SJSA1 (cell line): Measurements from ENCODE around the gene NRCAM. TPM values are rescaled to one million over a fixed set of nuclear protein-coding genes. Genes with fewer than 3 reads are reported as not detected.

Source experiments
- DNase-seq, 2 experiments: peaks; one replicate each; pipeline ENCODE4 v3.0.0-alpha.2; 2015 to 2020; ENCODE audit warnings: low spot score in 2 of 2, low read depth in 1 of 2
- H3K27ac ChIP-seq: fragments of 250-450 bp; sonication (Bioruptor Pico); 2 replicates; pipeline ENCODE4 v1.5.1; 2020; ENCODE audit warnings: mild to moderate bottlenecking, moderate library complexity
- H3K27me3 ChIP-seq: fragments of 250-450 bp; sonication (Bioruptor Pico); replicated peaks from 2 replicates; pipeline ENCODE4 v1.5.1; 2020; ENCODE audit warnings: mild to moderate bottlenecking, moderate library complexity
- H3K36me3 ChIP-seq: fragments of 250-450 bp; sonication (Bioruptor Pico); 2 replicates; pipeline ENCODE4 v1.5.1; 2020; ENCODE audit warnings: mild to moderate bottlenecking
- H3K4me1 ChIP-seq: fragments of 250-450 bp; sonication (Bioruptor Pico); replicated peaks from 2 replicates; pipeline ENCODE4 v1.6.1; 2021; ENCODE audit warnings: mild to moderate bottlenecking
- H3K4me3 ChIP-seq: fragments of 250-450 bp; sonication (Bioruptor Pico); 2 replicates; pipeline ENCODE4 v1.5.1; 2020; ENCODE audit warnings: mild to moderate bottlenecking
- H3K9me3 ChIP-seq: fragments of 250-450 bp; sonication (Bioruptor Pico); replicated peaks from 2 replicates; pipeline ENCODE4 v1.5.1; 2020; ENCODE audit warnings: mild to moderate bottlenecking
- total RNA-seq: library from RNA; depleted of rRNA; stranded (reverse); fragments of >200 nt; shearing (Covaris generic); gene quantifications from 2 replicates; pipeline ENCODE4 v1.2.3, GENCODE V29; 2014

NRCAM gene
- total RNA-seq, 1 experiment from 2014 or later, result not detected

GRCh38 chr7:108227366-108227765 lies 228.9 kb downstream of the NRCAM start:
- peaks cover 6% of the 10 kb centered on the region; the same call in 1 of the 2 replicates for H3K27me3 ChIP-seq
- no peaks in the 10 kb centered on the region for H3K9me3 ChIP-seq
- H3K4me1 ChIP-seq, result no peaks in the 10 kb centered on the region
- H3K36me3 ChIP-seq, result no peaks in the 10 kb centered on the region
- H3K27ac ChIP-seq, result no peak overlapping the region
- no peak for DNase-seq
- H3K4me3 ChIP-seq, result no peak overlapping the region

GRCh38 chr7:108226816-108227299 lies 229.4 kb downstream of the NRCAM start:
- Histone ChIP-seq H3K4me3 (no peak overlapping the region), H3K27me3 (peaks cover 10% of the 10 kb centered on the region; the same call in 1 of the 2 replicates), H3K4me1 (no peaks in the 10 kb centered on the region), H3K9me3 (no peaks in the 10 kb centered on the region), H3K27ac (no peak overlapping the region), H3K36me3 (no peaks in the 10 kb centered on the region)
- DNase-seq, result no peak

- H3K9me3 ChIP-seq, result no peaks in the 10 kb centered on the region
- no peak for DNase-seq
- no peaks in the 10 kb centered on the region for H3K36me3 ChIP-seq
- no peak overlapping the region for H3K27ac ChIP-seq
- no peaks in the 10 kb centered on the region for H3K4me1 ChIP-seq
- no peak overlapping the region for H3K4me3 ChIP-seq
- H3K27me3 ChIP-seq, result peaks cover 10% of the 10 kb centered on the region; the same call in 1 of the 2 replicates
Measured at GRCh38 chr7:108225531-108226181, 230.6 kb downstream of the NRCAM start.

GRCh38 chr7:108224387-108224786 lies 231.8 kb downstream of the NRCAM start:
- Histone ChIP-seq H3K4me1 (no peaks in the 10 kb centered on the region), H3K4me3 (no peak overlapping the region), H3K9me3 (no peaks in the 10 kb centered on the region), H3K27ac (no peak overlapping the region), H3K36me3 (no peaks in the 10 kb centered on the region), H3K27me3 (peaks cover 10% of the 10 kb centered on the region; the same call in 1 of the 2 replicates)
- no peak for DNase-seq

GRCh38 chr7:108222236-108222892 lies 233.9 kb downstream of the NRCAM start:
- Histone ChIP-seq H3K4me1 (no peaks in the 10 kb centered on the region), H3K9me3 (no peaks in the 10 kb centered on the region), H3K36me3 (no peaks in the 10 kb centered on the region), H3K27me3 (peaks cover 10% of the 10 kb centered on the region; the same call in 1 of the 2 replicates), H3K27ac (no peak overlapping the region), H3K4me3 (no peak overlapping the region)
- DNase-seq, result no peak

- no peaks in the 10 kb centered on the region for H3K9me3 ChIP-seq
- DNase-seq, result peak in 1 of 2 experiments; percentile 12
Measured at GRCh38 chr7:108211382-108212201, 244.6 kb downstream of the NRCAM start.

GRCh38 chr7:108210796-108211195 lies 245.4 kb downstream of the NRCAM start:
- Histone ChIP-seq H3K27ac (no peak overlapping the region), H3K4me1 (peaks cover 8% of the 10 kb centered on the region), H3K27me3 (no peaks in the 10 kb centered on the region; the same call in 1 of the 2 replicates), H3K4me3 (no peak overlapping the region), H3K9me3 (no peaks in the 10 kb centered on the region), H3K36me3 (no peaks in the 10 kb centered on the region)
- no peak for DNase-seq

More at GRCh38 chr7:108211382-108212201, 244.6 kb downstream of the NRCAM start:
- Histone ChIP-seq H3K36me3 (no peaks in the 10 kb centered on the region), H3K4me3 (no peak overlapping the region), H3K4me1 (peaks cover 8% of the 10 kb centered on the region), H3K27ac (no peak overlapping the region), H3K27me3 (no peaks in the 10 kb centered on the region; the same call in 1 of the 2 replicates)

- no peaks in the 10 kb centered on the region for H3K9me3 ChIP-seq
- no peak overlapping the region for H3K27ac ChIP-seq
- H3K4me1 ChIP-seq, result no peaks in the 10 kb centered on the region
- no peaks in the 10 kb centered on the region for H3K36me3 ChIP-seq
- H3K27me3 ChIP-seq, result no peaks in the 10 kb centered on the region; the same call in 1 of the 2 replicates
- no peak overlapping the region for H3K4me3 ChIP-seq
- DNase-seq, result no peak
Measured at GRCh38 chr7:108205311-108205710, 250.9 kb downstream of the NRCAM start.

- Histone ChIP-seq H3K9me3 (no peaks in the 10 kb centered on the region), H3K27ac (no peak overlapping the region), H3K4me1 (no peaks in the 10 kb centered on the region), H3K27me3 (peaks cover 4% of the 10 kb centered on the region; the same call in 1 of the 2 replicates), H3K4me3 (no peak overlapping the region), H3K36me3 (no peaks in the 10 kb centered on the region)
- no peak for DNase-seq
Measured at GRCh38 chr7:108204281-108204796, 251.9 kb downstream of the NRCAM start.

- Histone ChIP-seq H3K27me3 (peaks cover 4% of the 10 kb centered on the region; the same call in 1 of the 2 replicates), H3K36me3 (no peaks in the 10 kb centered on the region), H3K4me3 (no peak overlapping the region), H3K9me3 (no peaks in the 10 kb centered on the region), H3K27ac (no peak overlapping the region), H3K4me1 (no peaks in the 10 kb centered on the region)
- DNase-seq, result no peak
Measured at GRCh38 chr7:108203537-108203936, 252.7 kb downstream of the NRCAM start.

GRCh38 chr7:108202743-108203142 lies 253.5 kb downstream of the NRCAM start:
- H3K36me3 ChIP-seq, result no peaks in the 10 kb centered on the region
- H3K9me3 ChIP-seq, result no peaks in the 10 kb centered on the region
- H3K27ac ChIP-seq, result no peak overlapping the region
- no peak overlapping the region for H3K4me3 ChIP-seq
- DNase-seq, result no peak
- no peaks in the 10 kb centered on the region for H3K4me1 ChIP-seq
- peaks cover 4% of the 10 kb centered on the region; the same call in 1 of the 2 replicates for H3K27me3 ChIP-seq

- Histone ChIP-seq H3K27me3 (peaks cover 4% of the 10 kb centered on the region; the same call in 1 of the 2 replicates), H3K4me1 (no peaks in the 10 kb centered on the region), H3K36me3 (no peaks in the 10 kb centered on the region), H3K4me3 (no peak overlapping the region), H3K9me3 (no peaks in the 10 kb centered on the region), H3K27ac (no peak overlapping the region)
- no peak for DNase-seq
Measured at GRCh38 chr7:108201766-108202165, 254.5 kb downstream of the NRCAM start.

GRCh38 chr7:108200326-108200725 lies 255.9 kb downstream of the NRCAM start:
- no peak for DNase-seq

More at GRCh38 chr7:108200326-108200725, 255.9 kb downstream of the NRCAM start:
- no peaks in the 10 kb centered on the region for H3K36me3 ChIP-seq
- H3K27ac ChIP-seq, result no peak overlapping the region
- H3K4me3 ChIP-seq, result no peak overlapping the region
- no peaks in the 10 kb centered on the region for H3K9me3 ChIP-seq
- H3K4me1 ChIP-seq, result 0 out of 2 replicates have a peak, but pooled peaks cover 3% of the 10 kb centered on the region
- peaks cover 4% of the 10 kb centered on the region; the same call in 1 of the 2 replicates for H3K27me3 ChIP-seq
